Muscle of back (tissue), 13 donors: ENCODE results near the gene ZNRF4. TPM values are rescaled to one million over a fixed set of nuclear protein-coding genes. Genes with fewer than 3 reads are reported as not detected.
A peak's percentile ranks its signal among the peaks of the same experiment; 100 is the strongest.
"Not testable (repeated sequence)": the region's sequence is repeated elsewhere in the genome, so short reads cannot be mapped to it uniquely, and the experiment has no call there.

Experiments used
- DNase-seq, 3 donors: peaks; one replicate each; pipeline versions ENCODE4 v3.0.0 to v3.0.0-alpha.2; 2013
- long read RNA-seq, 9 donors: transcript quantifications; one replicate each; lab custom pipeline, GENCODE V29; 2026
- polyA plus RNA-seq, 10 donors: library from polyadenylated mRNA; unstranded; fragments of 120-200 nt; gene quantifications; one replicate each; pipeline ENCODE4 v1.2.1, GENCODE V29; 2013; ENCODE audit not compliant: insufficient read length in 10 of 10

Gene ZNRF4
- polyA plus RNA-seq = not detected
- long read RNA-seq, donor 1 = 0 reads
- long read RNA-seq, donor 2 = 0 reads
- long read RNA-seq, donor 3, partial matches to known transcripts = 0 of 1 reads
- long read RNA-seq, donor 3, other reads (novel, unspliced or antisense) = 0 of 1 reads
- long read RNA-seq, donor 4 = 0 reads
- long read RNA-seq, donor 5 = 0 reads
- long read RNA-seq, donor 6 = 0 reads
- long read RNA-seq, donor 7 = 0 reads
- long read RNA-seq, donor 8 = 0 reads
- long read RNA-seq, donor 9 = 0 reads

- DNase-seq = no peak
Measured at GRCh38 chr19:5455367-5456129, at the start of gene ZNRF4. Gene ZNRF4, plus strand, starts transcription at chr19:5455417. Its CDS starts 75 bp downstream, at chr19:5455492.

GRCh38 chr19:5406198-5406597, 49.0 kb upstream of the ZNRF4 start:
- DNase-seq = not testable (repeated sequence)

- no peak for DNase-seq
Measured at GRCh38 chr19:5406816-5407215, 48.4 kb upstream of the ZNRF4 start.

- DNase-seq = no peak
Measured at GRCh38 chr19:5407356-5407755, 47.9 kb upstream of the ZNRF4 start.

GRCh38 chr19:5417495-5418436, 37.5 kb upstream of the ZNRF4 start:
- no peak for DNase-seq

GRCh38 chr19:5418677-5419076, 36.5 kb upstream of the ZNRF4 start:
- no peak for DNase-seq

GRCh38 chr19:5420953-5421352, 34.3 kb upstream of the ZNRF4 start:
- no peak for DNase-seq

GRCh38 chr19:5423567-5424125, 31.6 kb upstream of the ZNRF4 start:
- DNase-seq = no peak

GRCh38 chr19:5424192-5424973, 30.8 kb upstream of the ZNRF4 start:
- DNase-seq = no peak

GRCh38 chr19:5425260-5425659, 30.0 kb upstream of the ZNRF4 start:
- no peak for DNase-seq

- no peak for DNase-seq
Measured at GRCh38 chr19:5430237-5430636, 25.0 kb upstream of the ZNRF4 start.

GRCh38 chr19:5432687-5433086, 22.5 kb upstream of the ZNRF4 start:
- no peak for DNase-seq

GRCh38 chr19:5434351-5434917, 20.8 kb upstream of the ZNRF4 start:
- DNase-seq = no peak

- DNase-seq = peak in 1 of 3 donors; percentile 88
Measured at GRCh38 chr19:5434970-5435641, 20.1 kb upstream of the ZNRF4 start.

GRCh38 chr19:5435642-5436017, 19.6 kb upstream of the ZNRF4 start:
- no peak for DNase-seq

GRCh38 chr19:5436106-5436947, 18.9 kb upstream of the ZNRF4 start:
- DNase-seq = peak; percentile 17 to 76 (median 51)

GRCh38 chr19:5436948-5437306, 18.3 kb upstream of the ZNRF4 start:
- no peak for DNase-seq

- DNase-seq = not testable (repeated sequence)
Measured at GRCh38 chr19:5438756-5439155, 16.5 kb upstream of the ZNRF4 start.

- no peak for DNase-seq
Measured at GRCh38 chr19:5439452-5439851, 15.8 kb upstream of the ZNRF4 start.
